PC-3 (cell line): Measurements from ENCODE around the gene BRD9. TPM values are rescaled to one million over a fixed set of nuclear protein-coding genes. Genes with fewer than 3 reads are reported as not detected.
A peak's percentile ranks its signal among the peaks of the same experiment; 100 is the strongest.
"Not testable (repeated sequence)": the region's sequence is repeated elsewhere in the genome, so short reads cannot be mapped to it uniquely, and the experiment has no call there.

Experiments used
- ATAC-seq: fragments of 200-7000 bp; cut with Tn5 transposase; 2 replicates; pipeline ENCODE4 v1.9.1; 2020; ENCODE audit warnings: mild to moderate bottlenecking, moderate library complexity
- BruUV-seq: library from RNA; stranded (reverse); fragments of 400-500 nt; replicated peaks from 2 replicates; lab custom pipeline; 2021; lab: Mats Ljungman, UMichigan
- CTCF ChIA-PET: fragments of 300-600 bp; sonication (Branson Sonifier 250); formaldehyde crosslinking; loops from one replicate; lab custom pipeline; 2022; ENCODE audit warnings: antibody characterized with exemption; lab: Charles Lee
- POLR2A ChIA-PET: fragments of 300-600 bp; sonication (Branson Sonifier 250); formaldehyde crosslinking; loops from one replicate; lab custom pipeline; 2022; ENCODE audit warnings: antibody characterized with exemption; ENCODE audit not compliant: unreplicated experiment; lab: Charles Lee
- DNase-seq: peaks from one replicate; pipeline ENCODE4 v3.0.0-alpha.2; 2015
- H2AFZ ChIP-seq: fragments of 300-600 bp; sonication (generic); 2 replicates; pipeline ENCODE4 v1.6.0; 2016; ENCODE audit warnings: antibody characterized with exemption, low read length
- H3F3A ChIP-seq: fragments of 300-600 bp; sonication (generic); one replicate; pipeline ENCODE4 v1.6.0; 2017; ENCODE audit warnings: antibody characterized with exemption, low read length, control low read depth, mild to moderate bottlenecking; ENCODE audit not compliant: unreplicated experiment
- H3K27ac ChIP-seq: fragments of 300-600 bp; sonication (generic); 2 replicates; pipeline ENCODE4 v1.5.1; 2016; ENCODE audit warnings: mild to moderate bottlenecking, low read length
- H3K27me3 ChIP-seq: fragments of 300-600 bp; sonication (generic); 2 replicates; pipeline ENCODE4 v1.6.1; 2016; ENCODE audit warnings: low read length, mixed read lengths
- H3K36me3 ChIP-seq: fragments of 300-600 bp; sonication (generic); 2 replicates; pipeline ENCODE4 v1.6.1; 2016; ENCODE audit warnings: low read depth, mixed run types, low read length, mixed read lengths
- H3K4me1 ChIP-seq: fragments of 300-600 bp; sonication (generic); 2 replicates; pipeline ENCODE4 v1.5.1; 2016; ENCODE audit warnings: low read length; ENCODE audit not compliant: insufficient read depth
- H3K4me2 ChIP-seq: fragments of 300-600 bp; sonication (generic); 2 replicates; pipeline ENCODE4 v1.6.0; 2016; ENCODE audit warnings: low read length
- H3K4me3 ChIP-seq: fragments of 300-600 bp; sonication (generic); 2 replicates; pipeline ENCODE4 v1.5.1; 2016; ENCODE audit warnings: mild to moderate bottlenecking, low read length, mixed read lengths
- H3K79me2 ChIP-seq: fragments of 300-600 bp; sonication (generic); 2 replicates; pipeline ENCODE4 v1.6.1; 2017; ENCODE audit warnings: low read length, mixed read lengths
- H3K9ac ChIP-seq: fragments of 300-600 bp; sonication (generic); 2 replicates; pipeline ENCODE4 v1.6.0; 2016; ENCODE audit warnings: mild to moderate bottlenecking, low read length
- H3K9me2 ChIP-seq: fragments of 300-600 bp; sonication (generic); replicated peaks from 2 replicates; pipeline ENCODE4 v1.6.1; 2016; ENCODE audit warnings: mixed run types, low read length, mixed read lengths
- H3K9me3 ChIP-seq: fragments of 300-600 bp; sonication (generic); 2 replicates; pipeline ENCODE4 v1.6.1; 2016; ENCODE audit warnings: low read length, mixed read lengths
- H4K20me1 ChIP-seq: fragments of 300-600 bp; sonication (generic); 2 replicates; pipeline ENCODE4 v1.6.1; 2016; ENCODE audit warnings: low read length, mixed read lengths
- EZH2 ChIP-seq: fragments of 300-600 bp; sonication (generic); IDR thresholded peaks from one replicate; pipeline ENCODE4 v1.6.1; 2017; ENCODE audit warnings: antibody characterized with exemption, mild to moderate bottlenecking, low read length; ENCODE audit not compliant: unreplicated experiment
- intact Hi-C: fragments of 100-400 bp; cut with micrococcal nuclease; formaldehyde crosslinking; loops from 2 replicates; pipeline ENCODE4 v1.9.0; 2023
- total RNA-seq: library from RNA; depleted of rRNA; stranded (reverse); fragments of >200 nt; gene quantifications from 2 replicates; pipeline ENCODE4 v1.2.3, GENCODE V29; 2014
- TF ChIP-seq, protein P1 (sequence below): fragments of 300-600 bp; sonication (generic); conservative IDR thresholded peaks from 2 replicates; pipeline ENCODE4 v1.5.1; 2017; ENCODE audit warnings: antibody characterized with exemption, low read depth, mild to moderate bottlenecking, low read length

BRD9 gene
- total RNA-seq, 1 experiment from 2014 or later: 50.4 TPM

DNA sequence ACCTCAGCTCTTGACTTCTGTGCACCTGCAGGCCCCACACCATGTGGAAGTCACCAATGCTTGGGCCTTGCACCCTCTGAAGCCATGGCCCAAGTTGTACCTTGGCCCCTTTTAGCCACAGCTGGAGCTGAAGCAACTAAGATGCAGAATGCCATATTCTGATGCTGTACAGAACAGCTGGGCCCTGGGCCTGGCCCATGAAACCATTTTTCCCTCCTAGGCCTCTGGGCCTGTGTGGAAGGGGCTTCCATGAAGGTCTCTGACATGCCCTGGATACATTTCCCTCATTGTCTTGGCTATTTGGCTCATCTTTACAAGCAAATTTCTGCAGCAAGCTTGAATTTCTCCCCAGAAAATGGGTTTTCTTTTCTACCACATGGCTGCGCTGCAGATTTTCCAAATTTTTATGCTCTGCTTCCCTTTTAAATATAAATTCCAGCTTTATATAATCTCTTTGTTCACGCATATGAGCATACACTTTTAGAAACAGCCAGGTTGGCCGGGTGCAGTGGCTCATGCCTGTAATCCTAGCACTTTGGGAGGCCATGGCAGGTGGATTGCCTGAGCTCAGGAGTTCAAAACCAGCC is 41.9 kb upstream of the BRD9 start:
- H3F3A ChIP-seq, H3K79me2 ChIP-seq, H3K9me2 ChIP-seq, H4K20me1 ChIP-seq, BruUV-seq, H3K9ac ChIP-seq, POLR2A ChIA-PET, H3K36me3 ChIP-seq, H3K9me3 ChIP-seq, H3K4me2 ChIP-seq, H3K4me3 ChIP-seq, H3K27me3 ChIP-seq, H2AFZ ChIP-seq, H3K27ac ChIP-seq, ATAC-seq: not testable (repeated sequence)
- H3K4me1 ChIP-seq: peaks cover 31% of the 10 kb centered on the region
- intact Hi-C loops: loop anchor here (5.0 kb wide), 1 partner anchor 68 kb away; no protein-coding TSS in a partner anchor
- CTCF ChIA-PET: interaction anchor here (0.5 to 1.4 kb wide), 5 partner anchors 86 to 1093 kb away, joined by 3 to 8 read pairs (median 4); no protein-coding TSS in a partner anchor
- DNase-seq: peak; percentile 20
- TF ChIP-seq, protein P1, sequence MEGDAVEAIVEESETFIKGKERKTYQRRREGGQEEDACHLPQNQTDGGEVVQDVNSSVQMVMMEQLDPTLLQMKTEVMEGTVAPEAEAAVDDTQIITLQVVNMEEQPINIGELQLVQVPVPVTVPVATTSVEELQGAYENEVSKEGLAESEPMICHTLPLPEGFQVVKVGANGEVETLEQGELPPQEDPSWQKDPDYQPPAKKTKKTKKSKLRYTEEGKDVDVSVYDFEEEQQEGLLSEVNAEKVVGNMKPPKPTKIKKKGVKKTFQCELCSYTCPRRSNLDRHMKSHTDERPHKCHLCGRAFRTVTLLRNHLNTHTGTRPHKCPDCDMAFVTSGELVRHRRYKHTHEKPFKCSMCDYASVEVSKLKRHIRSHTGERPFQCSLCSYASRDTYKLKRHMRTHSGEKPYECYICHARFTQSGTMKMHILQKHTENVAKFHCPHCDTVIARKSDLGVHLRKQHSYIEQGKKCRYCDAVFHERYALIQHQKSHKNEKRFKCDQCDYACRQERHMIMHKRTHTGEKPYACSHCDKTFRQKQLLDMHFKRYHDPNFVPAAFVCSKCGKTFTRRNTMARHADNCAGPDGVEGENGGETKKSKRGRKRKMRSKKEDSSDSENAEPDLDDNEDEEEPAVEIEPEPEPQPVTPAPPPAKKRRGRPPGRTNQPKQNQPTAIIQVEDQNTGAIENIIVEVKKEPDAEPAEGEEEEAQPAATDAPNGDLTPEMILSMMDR: peak; percentile 47

GRCh38 chr5:933951-934350 is 41.4 kb upstream of the BRD9 start:
- BruUV-seq, ATAC-seq, H2AFZ ChIP-seq, H3K4me2 ChIP-seq, H4K20me1 ChIP-seq, H3K36me3 ChIP-seq, H3F3A ChIP-seq, H3K9me3 ChIP-seq, H3K79me2 ChIP-seq, H3K9me2 ChIP-seq, H3K9ac ChIP-seq, H3K27me3 ChIP-seq, DNase-seq, POLR2A ChIA-PET, H3K4me3 ChIP-seq, H3K27ac ChIP-seq: not testable (repeated sequence)
- CTCF ChIA-PET: interaction anchor here (0.5 to 1.4 kb wide), 3 partner anchors 86 to 233 kb away, joined by 3 to 4 read pairs (median 3); no protein-coding TSS in a partner anchor
- H3K4me1 ChIP-seq: peaks cover 31% of the 10 kb centered on the region
- intact Hi-C loops: loop anchor here (5.0 kb wide), 1 partner anchor 68 kb away; no protein-coding TSS in a partner anchor

GRCh38 chr5:933251-933861 is 40.8 kb upstream of the BRD9 start:
- Histone ChIP-seq H3K4me1 (peaks cover 31% of the 10 kb centered on the region), H2AFZ (no peak overlapping the region), H3K4me2 (no peak overlapping the region), H3K36me3 (no peaks in the 10 kb centered on the region), H3K4me3 (no peak overlapping the region), H3K79me2 (no peaks in the 10 kb centered on the region), H3K27ac (peak overlapping the region; percentile 77), H3K9me3 (no peaks in the 10 kb centered on the region), H4K20me1 (no peaks in the 10 kb centered on the region), H3K9me2 (no peaks in the 10 kb centered on the region), H3F3A (no peaks in the 10 kb centered on the region), H3K27me3 (no peaks in the 10 kb centered on the region), H3K9ac (peak overlapping the region; percentile 6; the same call in 1 of the 2 replicates)
- CTCF ChIA-PET: no interaction called here
- intact Hi-C loops: loop anchor here (5.0 kb wide), 1 partner anchor 69 kb away; no protein-coding TSS in a partner anchor
- POLR2A ChIA-PET: no interaction called here
- TF ChIP-seq EZH2: no peak
- TF ChIP-seq, protein P1: no peak
- BruUV-seq: no TSS peak
- ATAC-seq (no peak), DNase-seq (no peak)
